Measurements from ENCODE around the gene PCDHB3.
"Not testable (repeated sequence)": the region's sequence is repeated elsewhere in the genome, so short reads cannot be mapped to it uniquely, and the experiment has no call there.

PCDHB3 gene

GRCh38 chr5:141100243-141100805 lies at the start of gene PCDHB3:
PCDHB3 (plus strand) TSS chr5:141100473; CDS start chr5:141100650, 177 bp downstream.
- DNase-seq (ENCODE audit: low spot score): peak; percentile 23

- DNase-seq (ENCODE audit: low spot score): peak; percentile 6
Measured at GRCh38 chr5:141050622-141051520, 49.4 kb upstream of the PCDHB3 start, which contains the start of gene PCDHB1. PCDHB1 (plus strand) TSS chr5:141051374; CDS start chr5:141051471, 97 bp downstream.

- DNase-seq (ENCODE audit: low spot score): peak; percentile 23
Measured at GRCh38 chr5:141051521-141051866, 48.8 kb upstream of the PCDHB3 start.

GRCh38 chr5:141077826-141078225 lies 22.4 kb upstream of the PCDHB3 start:
- no peak for DNase-seq (ENCODE audit: low spot score)

- no peak for DNase-seq (ENCODE audit: low spot score)
Measured at GRCh38 chr5:141082228-141082627, 18.0 kb upstream of the PCDHB3 start.

- DNase-seq (ENCODE audit: low spot score): peak; percentile 25
Measured at GRCh38 chr5:141084487-141084989, 15.7 kb upstream of the PCDHB3 start.

- DNase-seq (ENCODE audit: low spot score): peak; percentile 67
Measured at GRCh38 chr5:141094481-141095262, 5.6 kb upstream of the PCDHB3 start, which contains the start of gene PCDHB2. PCDHB2 (plus strand) TSS chr5:141094615; CDS start chr5:141094791, 176 bp downstream.

- DNase-seq (ENCODE audit: low spot score): peak; percentile 13
Measured at GRCh38 chr5:141095263-141095641, 5.0 kb upstream of the PCDHB3 start.

- DNase-seq (ENCODE audit: low spot score): not testable (repeated sequence)
Measured at GRCh38 chr5:141096181-141096580, 4.1 kb upstream of the PCDHB3 start.

GRCh38 chr5:141096586-141096985 lies 3.7 kb upstream of the PCDHB3 start:
- not testable (repeated sequence) for DNase-seq (ENCODE audit: low spot score)

GRCh38 chr5:141101059-141101458 lies 786 bp downstream of the PCDHB3 start:
- DNase-seq (ENCODE audit: low spot score): no peak

- DNase-seq (ENCODE audit: low spot score): not testable (repeated sequence)
Measured at GRCh38 chr5:141102070-141102469, 1.8 kb downstream of the PCDHB3 start.

- not testable (repeated sequence) for DNase-seq (ENCODE audit: low spot score)
Measured at GRCh38 chr5:141102471-141102870, 2.2 kb downstream of the PCDHB3 start.

- DNase-seq (ENCODE audit: low spot score): no peak
Measured at GRCh38 chr5:141105350-141105749, 5.1 kb downstream of the PCDHB3 start.

GRCh38 chr5:141119250-141119649 lies 19.0 kb downstream of the PCDHB3 start:
- no peak for DNase-seq (ENCODE audit: low spot score)

- DNase-seq (ENCODE audit: low spot score): no peak
Measured at GRCh38 chr5:141121563-141121962, 21.3 kb downstream of the PCDHB3 start, which contains the start of gene PCDHB4. PCDHB4 (plus strand) TSS chr5:141121818; CDS start chr5:141121999, 181 bp downstream.

- no peak for DNase-seq (ENCODE audit: low spot score)
Measured at GRCh38 chr5:141121985-141122384, 21.7 kb downstream of the PCDHB3 start.

GRCh38 chr5:141123396-141124135 lies 23.3 kb downstream of the PCDHB3 start:
- DNase-seq (ENCODE audit: low spot score): not testable (repeated sequence)

GRCh38 chr5:141127305-141127704 lies 27.0 kb downstream of the PCDHB3 start:
- peak; percentile 14 for DNase-seq (ENCODE audit: low spot score)

- no peak for DNase-seq (ENCODE audit: low spot score)
Measured at GRCh38 chr5:141135030-141135717, 34.9 kb downstream of the PCDHB3 start, which contains the start of gene PCDHB5. PCDHB5 (plus strand) TSS chr5:141135206; CDS start chr5:141135435, 229 bp downstream.

Measured in iPS-NIHi11 (cell line).